Mesodermal cell (in vitro differentiated cells): ENCODE data around the gene DCST1. TPM values are rescaled to one million over a fixed set of nuclear protein-coding genes. Genes with fewer than 3 reads are reported as not detected.
A peak's percentile ranks its signal among the peaks of the same experiment; 100 is the strongest.
"Not testable (repeated sequence)": the region's sequence is repeated elsewhere in the genome, so short reads cannot be mapped to it uniquely, and the experiment has no call there.

ENCODE experiments used
- H3K27ac ChIP-seq: 2 replicates; pipeline ENCODE4 v1.7.0; 2013; ENCODE audit warnings: mild to moderate bottlenecking, low read depth, low read length, moderate library complexity; ENCODE audit not compliant: severe bottlenecking
- H3K36me3 ChIP-seq: 2 replicates; pipeline ENCODE4 v1.7.1; 2013; ENCODE audit warnings: mild to moderate bottlenecking, low read length, moderate library complexity; ENCODE audit not compliant: control insufficient read depth, insufficient read depth
- H3K4me1 ChIP-seq: one replicate; pipeline ENCODE4 v1.7.1; 2013; ENCODE audit warnings: mild to moderate bottlenecking, low read length; ENCODE audit not compliant: insufficient read depth, control insufficient read depth, poor library complexity, severe bottlenecking
- H3K4me3 ChIP-seq: 2 replicates; pipeline ENCODE4 v1.7.0; 2013; ENCODE audit warnings: low read length, control low read depth, mild to moderate bottlenecking; ENCODE audit not compliant: insufficient read depth, poor library complexity, severe bottlenecking; ENCODE audit errors: extremely low read depth
- H3K9me3 ChIP-seq: 2 replicates; pipeline ENCODE4 v1.7.1; 2013; ENCODE audit warnings: mild to moderate bottlenecking, low read length, moderate library complexity; ENCODE audit not compliant: control insufficient read depth
- WGBS, 2 experiments: methylation state at CpG; one replicate each; pipeline ENCODE4 v1.1.5; 2013; ENCODE audit warnings: missing lambda C conversion rate in 2 of 2; ENCODE audit not compliant: insufficient coverage in 2 of 2; 5-methylcytosine and 5-hydroxymethylcytosine counted together
- polyA plus RNA-seq, 2 experiments: library from polyadenylated mRNA; stranded (reverse); fragments of 50-300 nt; gene quantifications; one replicate each; pipeline ENCODE4 v1.2.3, GENCODE V29; 2013

The DCST1 gene, protein sequence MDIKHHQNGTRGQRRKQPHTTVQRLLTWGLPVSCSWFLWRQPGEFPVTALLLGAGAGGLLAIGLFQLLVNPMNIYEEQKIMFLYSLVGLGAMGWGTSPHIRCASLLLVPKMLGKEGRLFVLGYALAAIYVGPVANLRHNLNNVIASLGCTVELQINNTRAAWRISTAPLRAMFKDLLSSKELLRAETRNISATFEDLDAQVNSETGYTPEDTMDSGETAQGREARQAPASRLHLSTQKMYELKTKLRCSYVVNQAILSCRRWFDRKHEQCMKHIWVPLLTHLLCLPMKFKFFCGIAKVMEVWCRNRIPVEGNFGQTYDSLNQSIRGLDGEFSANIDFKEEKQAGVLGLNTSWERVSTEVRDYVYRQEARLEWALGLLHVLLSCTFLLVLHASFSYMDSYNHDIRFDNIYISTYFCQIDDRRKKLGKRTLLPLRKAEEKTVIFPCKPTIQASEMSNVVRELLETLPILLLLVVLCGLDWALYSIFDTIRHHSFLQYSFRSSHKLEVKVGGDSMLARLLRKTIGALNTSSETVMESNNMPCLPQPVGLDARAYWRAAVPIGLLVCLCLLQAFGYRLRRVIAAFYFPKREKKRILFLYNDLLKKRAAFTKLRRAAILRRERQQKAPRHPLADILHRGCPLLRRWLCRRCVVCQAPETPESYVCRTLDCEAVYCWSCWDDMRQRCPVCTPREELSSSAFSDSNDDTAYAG
- polyA plus RNA-seq (2013, experiment 1 of 2): not detected
- polyA plus RNA-seq (2013, experiment 2 of 2): not detected

DNA sequence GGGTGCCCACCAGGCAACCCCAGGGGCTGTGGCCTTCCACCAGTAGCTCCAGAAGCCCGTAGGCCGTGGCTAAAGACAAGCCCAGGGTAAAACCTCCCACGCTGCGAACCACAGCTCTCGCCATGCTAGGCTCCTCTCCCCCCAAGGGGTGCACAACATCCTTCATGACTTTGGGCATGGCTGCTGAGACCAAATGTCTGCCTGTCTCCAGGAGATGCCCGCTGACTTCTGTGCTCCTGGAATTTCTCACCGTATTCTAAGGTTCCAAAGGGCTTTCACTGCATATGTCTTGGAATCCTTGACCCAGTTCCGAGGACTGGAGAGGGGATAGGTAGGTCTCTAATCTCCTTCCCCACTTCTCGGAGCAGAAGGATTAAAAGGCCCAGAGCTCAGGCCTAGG lies at the start of gene DCST1, which contains the start of gene DCST2:
DCST1 (plus strand) TSS at position 301 of the 400 bp plus-strand sequence. CDS start 213 bp downstream, outside the sequence.
DCST2 (minus strand) TSS at position 258 of the 400 bp plus-strand sequence; CDS start at position 178, 80 bp downstream.
- H3K36me3 ChIP-seq: no peaks in the 10 kb centered on the region
- H3K27ac ChIP-seq: no peak within 1 kb of the TSS
- H3K4me1 ChIP-seq: peaks cover 9% of the 10 kb centered on the region
- WGBS, 2 experiments: 94 to 95% methylated on average over 7 to 8 of the region's 9 CpGs
- no peak within 1 kb of the TSS for H3K4me3 ChIP-seq
- no peaks in the 10 kb centered on the region for H3K9me3 ChIP-seq

DNA sequence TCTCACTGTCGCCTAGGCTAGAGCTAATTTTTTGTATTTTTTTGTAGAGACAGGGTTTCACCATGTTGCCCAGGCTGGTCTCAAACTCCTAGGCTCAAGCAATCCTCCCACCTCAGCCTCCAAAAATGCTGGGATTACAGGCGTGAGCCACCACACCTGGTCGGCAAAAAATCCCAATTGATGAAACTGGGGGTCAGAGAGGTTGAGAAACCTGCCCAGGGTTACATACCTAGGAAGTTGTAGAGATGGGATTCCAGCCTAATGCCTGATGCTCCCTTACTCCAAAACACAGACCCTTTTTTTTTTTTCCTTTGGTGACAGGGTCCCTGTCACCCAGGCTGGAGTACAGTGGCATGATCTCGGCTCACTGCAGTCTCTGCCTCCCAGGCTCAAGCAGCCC lies 46.9 kb upstream of the DCST1 start:
- H3K36me3 ChIP-seq: peaks cover 66% of the 10 kb centered on the region
- not testable (repeated sequence) for H3K4me1 ChIP-seq, H3K27ac ChIP-seq, H3K4me3 ChIP-seq, H3K9me3 ChIP-seq
- WGBS, 2 experiments: 100% methylated on average over 1 to 2 of the region's 4 CpGs

DNA sequence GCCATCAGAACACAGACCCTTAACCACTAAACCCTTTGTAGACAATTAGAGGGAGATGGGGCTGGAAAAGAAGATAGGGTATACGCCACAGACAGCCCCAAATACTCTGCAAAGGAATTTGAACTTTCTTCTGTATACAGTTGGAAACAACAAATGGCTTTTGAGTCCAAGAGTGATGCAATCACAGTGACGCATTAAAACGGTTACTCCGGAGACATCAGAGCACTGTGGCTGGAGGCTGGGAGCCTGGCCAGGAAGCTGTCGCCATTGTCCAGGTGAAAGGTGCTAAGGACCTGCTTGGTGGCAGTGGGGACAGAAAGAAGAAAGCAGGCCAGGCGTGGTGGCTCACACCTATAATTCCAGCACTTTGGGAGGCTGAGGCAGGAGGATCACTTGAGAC lies 46.3 kb upstream of the DCST1 start:
- no peak overlapping the region for H3K4me3 ChIP-seq
- WGBS, 2 experiments: 91 to 95% methylated on average over 5 to 6 of the region's 6 CpGs
- peaks cover 6% of the 10 kb centered on the region for H3K4me1 ChIP-seq
- peaks cover 60% of the 10 kb centered on the region for H3K36me3 ChIP-seq
- H3K27ac ChIP-seq: no peak overlapping the region
- no peaks in the 10 kb centered on the region for H3K9me3 ChIP-seq

DNA sequence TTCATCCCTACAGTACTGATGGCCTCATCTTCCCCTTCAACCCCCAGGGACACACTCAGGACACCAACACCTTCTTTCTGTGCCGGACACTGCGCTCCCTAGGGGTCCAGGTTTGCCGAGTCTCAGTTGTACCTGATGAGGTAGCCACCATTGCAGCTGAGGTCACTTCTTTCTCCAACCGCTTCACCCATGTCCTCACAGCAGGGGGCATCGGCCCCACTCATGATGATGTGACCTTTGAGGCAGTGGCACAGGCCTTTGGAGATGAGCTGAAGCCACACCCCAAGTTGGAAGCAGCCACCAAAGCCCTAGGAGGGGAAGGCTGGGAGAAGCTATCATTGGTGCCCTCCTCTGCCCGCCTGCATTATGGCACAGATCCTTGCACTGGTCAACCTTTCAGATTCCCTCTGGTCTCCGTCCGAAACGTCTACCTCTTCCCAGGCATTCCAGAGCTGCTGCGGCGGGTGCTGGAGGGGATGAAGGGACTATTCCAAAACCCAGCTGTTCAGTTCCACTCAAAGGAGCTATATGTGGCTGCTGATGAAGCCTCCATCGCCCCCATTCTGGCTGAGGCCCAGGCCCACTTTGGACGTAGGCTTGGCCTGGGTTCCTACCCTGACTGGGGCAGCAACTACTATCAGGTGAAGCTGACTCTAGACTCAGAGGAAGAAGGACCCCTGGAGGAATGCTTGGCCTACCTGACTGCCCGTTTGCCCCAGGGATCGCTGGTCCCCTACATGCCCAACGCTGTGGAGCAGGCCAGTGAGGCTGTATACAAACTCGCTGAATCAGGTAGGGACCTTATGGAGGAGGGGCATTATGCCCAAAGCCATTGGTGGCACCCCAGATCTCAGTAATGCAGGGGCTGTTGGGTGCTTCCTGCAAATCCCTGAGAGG lies 45.3 kb upstream of the DCST1 start:
- Histone ChIP-seq H3K9me3 (no peaks in the 10 kb centered on the region), H3K4me3 (no peak overlapping the region), H3K27ac (no peak overlapping the region), H3K4me1 (peaks cover 6% of the 10 kb centered on the region), H3K36me3 (peaks cover 62% of the 10 kb centered on the region)
- WGBS, 2 experiments: 95 to 96% methylated on average over 16 of the region's 17 CpGs

DNA sequence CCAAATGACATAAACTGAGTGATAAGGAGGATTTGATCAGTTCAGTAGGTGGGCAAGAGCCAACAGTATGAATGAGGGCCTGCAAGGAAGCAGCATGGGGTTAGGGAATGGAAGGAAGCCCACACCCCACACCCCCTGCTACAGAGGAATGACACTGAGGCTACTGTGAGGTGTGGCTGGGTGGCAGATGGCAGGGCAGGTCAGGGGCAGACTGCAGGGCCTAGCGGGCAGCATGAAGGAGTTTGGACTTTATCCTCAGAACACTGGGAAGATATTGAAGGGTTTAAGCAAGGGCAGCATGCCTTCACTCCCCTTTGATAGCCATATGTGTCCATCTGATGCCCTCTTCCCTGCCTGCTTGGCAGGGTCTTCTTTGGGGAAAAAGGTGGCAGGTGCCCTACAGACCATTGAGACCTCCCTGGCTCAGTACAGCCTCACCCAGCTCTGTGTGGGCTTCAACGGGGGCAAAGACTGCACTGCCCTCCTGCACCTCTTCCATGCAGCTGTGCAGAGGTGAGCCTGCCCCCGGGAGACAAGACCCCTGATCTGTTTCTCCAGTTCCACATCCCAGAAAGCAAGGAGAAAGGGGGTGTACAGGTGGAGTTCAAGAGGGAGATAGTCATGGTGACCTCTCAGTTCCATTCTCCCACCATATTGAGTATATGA lies 44.3 kb upstream of the DCST1 start:
- H3K4me1 ChIP-seq: peaks cover 10% of the 10 kb centered on the region
- H3K36me3 ChIP-seq: peaks cover 62% of the 10 kb centered on the region
- H3K9me3 ChIP-seq: no peaks in the 10 kb centered on the region
- H3K4me3 ChIP-seq: no peak overlapping the region
- no CpG with 5 or more reads among the region's 3 CpGs for WGBS, 2 experiments
- no peak overlapping the region for H3K27ac ChIP-seq

DNA sequence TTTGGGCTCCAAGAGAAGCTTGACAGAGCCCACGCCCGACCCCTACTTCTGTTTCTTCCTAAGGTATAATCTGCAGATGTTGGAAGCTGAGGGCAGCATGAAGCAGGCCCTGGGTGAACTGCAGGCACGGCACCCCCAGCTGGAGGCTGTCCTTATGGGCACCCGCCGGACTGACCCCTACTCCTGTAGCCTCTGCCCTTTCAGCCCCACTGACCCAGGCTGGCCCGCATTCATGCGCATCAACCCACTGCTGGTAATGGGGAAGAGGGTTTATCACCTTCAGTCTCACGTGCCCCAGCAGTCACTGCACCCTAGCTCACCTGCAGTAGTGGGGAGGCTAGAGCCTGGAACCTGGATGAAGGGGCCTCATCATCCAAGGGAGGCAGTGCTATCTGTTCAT lies 43.3 kb upstream of the DCST1 start:
- no peak overlapping the region for H3K4me3 ChIP-seq

DNA sequence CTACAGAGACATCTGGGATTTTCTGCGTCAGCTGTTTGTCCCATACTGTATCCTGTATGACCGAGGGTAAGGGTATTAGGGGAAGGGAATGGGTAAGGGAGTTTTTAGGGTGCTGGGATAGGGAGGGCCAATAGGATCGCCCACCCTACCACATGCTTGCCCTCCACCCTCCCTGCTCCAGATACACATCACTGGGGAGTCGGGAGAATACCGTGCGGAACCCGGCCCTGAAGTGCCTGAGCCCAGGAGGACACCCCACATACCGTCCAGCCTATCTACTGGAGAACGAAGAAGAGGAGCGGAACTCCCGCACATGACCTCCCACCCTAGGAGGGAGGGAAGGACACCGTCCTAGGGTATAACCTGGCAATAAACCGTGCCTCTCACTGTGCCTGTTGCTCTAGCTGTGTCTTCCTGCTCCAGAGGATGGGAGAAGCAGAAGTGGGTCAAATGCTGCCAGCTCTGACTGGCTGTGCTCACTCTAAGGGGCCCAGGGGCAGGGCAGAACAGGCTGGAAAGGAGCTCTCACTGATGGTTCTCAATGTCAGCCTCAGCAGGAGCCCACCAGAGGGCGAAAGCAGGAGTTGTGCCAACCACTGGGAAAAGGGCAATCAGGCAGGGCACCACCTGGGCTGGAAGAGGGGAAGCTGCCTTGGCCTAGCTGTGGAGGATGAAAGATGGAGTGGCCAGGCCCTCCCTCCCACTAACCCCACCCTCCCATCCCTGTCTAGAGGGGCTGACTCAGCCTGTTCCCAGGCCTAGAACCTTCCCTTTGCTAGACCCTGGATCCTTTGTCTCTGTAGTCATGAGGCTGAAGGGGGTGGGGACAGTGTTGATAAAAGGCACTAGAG lies 40.7 kb upstream of the DCST1 start:
- H3K27ac ChIP-seq: peak overlapping the region; percentile 59
- peaks cover 35% of the 10 kb centered on the region for H3K36me3 ChIP-seq
- peaks cover 7% of the 10 kb centered on the region for H3K4me1 ChIP-seq
- 80 to 92% methylated on average over 2 to 12 of the region's 14 CpGs for WGBS, 2 experiments
- H3K9me3 ChIP-seq: no peaks in the 10 kb centered on the region
- H3K4me3 ChIP-seq: no peak overlapping the region

More for the DNA sequence above, 43.3 kb upstream of the DCST1 start:
- peaks cover 55% of the 10 kb centered on the region for H3K36me3 ChIP-seq
- no peak overlapping the region for H3K27ac ChIP-seq
- H3K4me1 ChIP-seq: peaks cover 7% of the 10 kb centered on the region
- WGBS, 2 experiments: 100% methylated on average over 3 of the region's 8 CpGs
- H3K9me3 ChIP-seq: no peaks in the 10 kb centered on the region

DNA sequence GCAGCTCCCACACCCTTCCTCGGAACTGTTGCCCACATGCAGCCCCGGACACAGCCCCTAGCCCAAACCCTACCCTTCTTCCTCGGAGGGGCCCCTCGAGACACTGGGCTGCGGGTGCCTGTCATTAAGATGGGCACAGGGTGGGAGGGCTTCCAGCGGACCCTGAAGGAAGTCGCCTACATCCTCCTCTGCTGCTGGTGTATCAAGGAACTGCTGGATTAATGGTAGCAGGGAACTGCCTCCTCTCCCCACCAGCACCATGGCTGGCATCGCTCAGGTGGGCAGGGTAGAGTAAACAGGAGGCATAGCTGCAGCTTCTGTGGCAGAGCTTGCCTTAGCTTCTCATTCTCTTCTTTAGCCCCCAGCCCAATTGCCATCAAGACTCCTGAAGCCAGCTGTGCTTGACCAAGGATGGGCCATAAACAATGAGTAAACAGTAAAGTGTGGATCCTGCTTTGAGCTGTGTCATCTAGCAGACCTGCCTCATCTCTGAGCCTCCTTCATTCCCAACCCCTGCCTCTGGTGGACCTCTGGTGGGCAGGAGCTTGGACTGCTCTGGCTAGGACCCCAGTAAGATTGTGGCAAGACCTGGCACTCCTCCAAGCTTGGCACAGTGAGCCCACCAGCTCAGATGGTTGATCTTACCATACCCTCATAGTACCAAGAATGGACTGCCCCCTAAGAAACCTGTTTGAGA lies 39.9 kb upstream of the DCST1 start, which contains the start of gene LENEP:
LENEP (plus strand) TSS at position 15 of the 697 bp plus-strand sequence; CDS start at position 37, 22 bp downstream.
- 100% methylated on average over 1 of the region's 8 CpGs for WGBS, 2 experiments
- peak within 1 kb of the TSS; percentile 59 for H3K27ac ChIP-seq
- H3K36me3 ChIP-seq: peaks cover 28% of the 10 kb centered on the region
- no peak within 1 kb of the TSS for H3K4me3 ChIP-seq
- H3K4me1 ChIP-seq: peaks cover 7% of the 10 kb centered on the region
- no peaks in the 10 kb centered on the region for H3K9me3 ChIP-seq

DNA sequence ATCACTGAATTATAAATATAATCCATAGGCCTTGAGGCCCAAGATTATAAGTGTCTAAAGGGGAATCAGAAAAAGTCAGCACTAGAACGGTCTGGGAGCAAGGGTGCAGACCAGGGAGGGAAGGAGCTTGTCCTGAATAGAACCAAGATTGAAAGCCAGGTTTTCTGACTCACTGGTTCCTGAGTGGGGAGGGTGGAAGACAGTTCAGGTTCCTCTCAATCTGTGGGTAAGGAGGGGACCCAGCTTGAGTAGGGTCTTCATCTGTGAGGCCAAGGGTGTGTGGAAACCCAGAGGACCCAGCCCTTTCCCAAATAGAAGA lies 39.4 kb upstream of the DCST1 start:
- no peak overlapping the region for H3K27ac ChIP-seq
- no peaks in the 10 kb centered on the region for H3K9me3 ChIP-seq
- H3K4me3 ChIP-seq: no peak overlapping the region
- 83 to 100% methylated on average over 1 of the region's 1 CpG for WGBS, 2 experiments
- H3K36me3 ChIP-seq: peaks cover 22% of the 10 kb centered on the region
- peaks cover 7% of the 10 kb centered on the region for H3K4me1 ChIP-seq
